ENCODE data around the gene GSX1.
A peak's percentile ranks its signal among the peaks of the same experiment; 100 is the strongest.
"Not testable (repeated sequence)": the region's sequence is repeated elsewhere in the genome, so short reads cannot be mapped to it uniquely, and the experiment has no call there.

GSX1 gene

GRCh38 chr13:27792393-27793218 is at the start of gene GSX1:
Gene GSX1 (plus strand): TSS chr13:27792483. CDS start chr13:27792691, 208 bp downstream.
- DNase-seq = peak; percentile 82

- no peak for DNase-seq
Measured at GRCh38 chr13:27744801-27745200, 47.5 kb upstream of the GSX1 start.

- DNase-seq = no peak
Measured at GRCh38 chr13:27745301-27745700, 47.0 kb upstream of the GSX1 start.

GRCh38 chr13:27748143-27748542 is 44.1 kb upstream of the GSX1 start:
- not testable (repeated sequence) for DNase-seq

GRCh38 chr13:27751953-27752532 is 40.2 kb upstream of the GSX1 start:
- no peak for DNase-seq

- peak; percentile 5 for DNase-seq
Measured at GRCh38 chr13:27765650-27766049, 26.6 kb upstream of the GSX1 start.

- peak; percentile 76 for DNase-seq
Measured at GRCh38 chr13:27770809-27771208, 21.5 kb upstream of the GSX1 start.

- no peak for DNase-seq
Measured at GRCh38 chr13:27772651-27773425, 19.4 kb upstream of the GSX1 start.

GRCh38 chr13:27774169-27774568 is 18.1 kb upstream of the GSX1 start:
- no peak for DNase-seq

- no peak for DNase-seq
Measured at GRCh38 chr13:27774651-27775050, 17.6 kb upstream of the GSX1 start.

GRCh38 chr13:27775943-27776342 is 16.3 kb upstream of the GSX1 start:
- DNase-seq = no peak

GRCh38 chr13:27782151-27782550 is 10.1 kb upstream of the GSX1 start:
- DNase-seq = no peak

GRCh38 chr13:27783111-27783510 is 9.2 kb upstream of the GSX1 start:
- DNase-seq = peak; percentile 43

GRCh38 chr13:27788271-27788670 is 4.0 kb upstream of the GSX1 start:
- no peak for DNase-seq

- peak; percentile 25 for DNase-seq
Measured at GRCh38 chr13:27789153-27789494, 3.2 kb upstream of the GSX1 start.

GRCh38 chr13:27789495-27790303 is 2.6 kb upstream of the GSX1 start:
- peak; percentile 44 for DNase-seq

GRCh38 chr13:27790523-27790922 is 1.8 kb upstream of the GSX1 start:
- peak; percentile 28 for DNase-seq

GRCh38 chr13:27791146-27791900 is 960 bp upstream of the GSX1 start:
- DNase-seq = peak; percentile 48

GRCh38 chr13:27791901-27792392 is 336 bp upstream of the GSX1 start:
- no peak for DNase-seq

GRCh38 chr13:27793507-27794367 is 1.5 kb downstream of the GSX1 start:
- DNase-seq = peak; percentile 71

- DNase-seq = no peak
Measured at GRCh38 chr13:27794368-27794691, 2.0 kb downstream of the GSX1 start.

All from DMS53 (cell line).